H1 (cell line): ENCODE data around the gene NBDY. TPM values are rescaled to one million over a fixed set of nuclear protein-coding genes. Genes with fewer than 3 reads are reported as not detected.

Source experiments
- CTCF ChIA-PET: fragments of 300-600 bp; sonication (Branson Sonifier 250); formaldehyde crosslinking; loops from one replicate; lab custom pipeline; 2021; ENCODE audit not compliant: partially characterized antibody; lab: Charles Lee
- POLR2A ChIA-PET: fragments of 300-600 bp; sonication (Branson Sonifier 250); formaldehyde crosslinking; loops from one replicate; lab custom pipeline; 2021; ENCODE audit warnings: inconsistent platforms; ENCODE audit not compliant: partially characterized antibody; lab: Charles Lee
- DNase-seq, 2 experiments: peaks; one replicate each; pipeline versions ENCODE4 v3.0.0 to v3.0.0-alpha.2; 2010 to 2022; ENCODE audit warnings: low spot score in 2 of 2, low read depth in 1 of 2, mixed read lengths in 1 of 2
- FAIRE-seq: peaks from 2 replicates; lab custom pipeline; 2011; peaks lifted over from hg19 to GRCh38; lab: Jason Lieb, UNC
- H2AFZ ChIP-seq: 2 replicates; pipeline ENCODE4 v1.8.1; 2012; ENCODE audit warnings: low read length, inconsistent platforms
- H2AK5ac ChIP-seq: 2 replicates; pipeline ENCODE4 v1.6.1; 2013; ENCODE audit warnings: low read depth, low read length
- H2BK120ac ChIP-seq: replicated peaks from 2 replicates; pipeline ENCODE3; 2013; ENCODE audit warnings: low read depth, low read length, inconsistent platforms
- H2BK12ac ChIP-seq: 2 replicates; pipeline ENCODE4 v1.6.1; 2013; ENCODE audit warnings: low read depth, low read length
- H2BK15ac ChIP-seq: 2 replicates; pipeline ENCODE4 v1.6.1; 2013; ENCODE audit warnings: low read length
- H2BK20ac ChIP-seq: 2 replicates; pipeline ENCODE4 v1.6.1; 2013; ENCODE audit warnings: low read length
- H2BK5ac ChIP-seq: 2 replicates; pipeline ENCODE4 v1.6.1; 2013; ENCODE audit warnings: low read depth, low read length
- H3K14ac ChIP-seq: 2 replicates; pipeline ENCODE4 v1.6.1; 2013; ENCODE audit warnings: inconsistent platforms; ENCODE audit not compliant: insufficient read length
- H3K18ac ChIP-seq: 2 replicates; pipeline ENCODE4 v1.6.1; 2013; ENCODE audit warnings: low read length; ENCODE audit errors: extremely low read depth
- H3K23ac ChIP-seq: 2 replicates; pipeline ENCODE4 v1.6.1; 2013; ENCODE audit warnings: inconsistent platforms; ENCODE audit not compliant: insufficient read length
- H3K23me2 ChIP-seq: 2 replicates; pipeline ENCODE4 v1.6.1; 2013; ENCODE audit warnings: low read depth, low read length
- H3K27ac ChIP-seq: 2 replicates; pipeline ENCODE4 v1.6.1; 2011; ENCODE audit warnings: low read depth, low read length, inconsistent platforms
- H3K27me3 ChIP-seq, 4 experiments: replicated peaks in 1 of 4; 1 replicate in 1 of 4; 2 replicates in 3 of 4; pipeline versions ENCODE4 v1.6.1 to v1.8.1; 2011 to 2013; ENCODE audit warnings: low read length in 3 of 4, mild to moderate bottlenecking in 3 of 4, inconsistent platforms in 2 of 4, mixed read lengths in 2 of 4, moderate library complexity in 1 of 4; ENCODE audit not compliant: control insufficient read depth in 3 of 4, insufficient read depth in 3 of 4; ENCODE audit errors: extremely low read depth in 1 of 4
- H3K36me3 ChIP-seq, 4 experiments: 2 replicates each; pipeline versions ENCODE4 v1.6.1 to v1.8.1; 2011 to 2013; ENCODE audit warnings: mild to moderate bottlenecking in 4 of 4, low read length in 3 of 4, moderate library complexity in 2 of 4, control low read depth in 1 of 4, inconsistent platforms in 1 of 4; ENCODE audit not compliant: insufficient read depth in 4 of 4, control insufficient read depth in 2 of 4
- H3K4ac ChIP-seq: replicated peaks from 2 replicates; pipeline ENCODE3; 2013; ENCODE audit warnings: low read length, low read depth, mixed read lengths, inconsistent platforms; ENCODE audit not compliant: insufficient read length
- H3K4me1 ChIP-seq, 4 experiments: replicated peaks in 1 of 4; 1 replicate in 1 of 4; 2 replicates in 3 of 4; pipeline versions ENCODE4 v1.6.1 to v1.8.1; 2011 to 2013; ENCODE audit warnings: low read length in 3 of 4, inconsistent platforms in 2 of 4, mixed read lengths in 1 of 4; ENCODE audit not compliant: insufficient read depth in 4 of 4, control insufficient read depth in 3 of 4
- H3K4me2 ChIP-seq, 2 experiments: 2 replicates each; pipeline versions ENCODE4 v1.6.1 to v1.8.1; 2011 to 2013; ENCODE audit warnings: low read depth in 2 of 2, low read length in 2 of 2, control low read depth in 1 of 2, inconsistent platforms in 1 of 2, mild to moderate bottlenecking in 1 of 2; ENCODE audit not compliant: insufficient read depth in 1 of 2
- H3K4me3 ChIP-seq, 4 experiments: fragments of 200-600, 300-600 bp in 1 of 4; sonication (generic), shearing (Covaris generic), sonication (Bioruptor Twin) in 1 of 4; 2 replicates each; pipeline versions ENCODE4 v1.5.1 to v1.8.1; 2011 to 2016; ENCODE audit warnings: low read length in 4 of 4, low read depth in 3 of 4, control low read depth in 2 of 4, inconsistent platforms in 2 of 4, mild to moderate bottlenecking in 2 of 4, mixed read lengths in 1 of 4, moderate library complexity in 1 of 4; ENCODE audit not compliant: insufficient read depth in 2 of 4; ENCODE audit errors: extremely low read depth in 1 of 4
- H3K56ac ChIP-seq: replicated peaks from 2 replicates; pipeline ENCODE3; 2013; ENCODE audit warnings: low read depth, mild to moderate bottlenecking, mixed read lengths, low read length, inconsistent platforms; ENCODE audit not compliant: insufficient read length
- H3K79me1 ChIP-seq: 2 replicates; pipeline ENCODE4 v1.6.1; 2013; ENCODE audit warnings: low read depth, low read length, control low read depth
- H3K79me2 ChIP-seq, 2 experiments: 2 replicates each; pipeline versions ENCODE4 v1.6.1 to v1.8.1; 2012 to 2013; ENCODE audit warnings: low read length in 2 of 2, mild to moderate bottlenecking in 2 of 2, inconsistent platforms in 1 of 2; ENCODE audit not compliant: insufficient read depth in 2 of 2, control insufficient read depth in 1 of 2
- H3K9ac ChIP-seq, 4 experiments: replicated peaks in 1 of 4; 1 replicate in 1 of 4; 2 replicates in 3 of 4; pipeline versions ENCODE4 v1.6.1 to v1.8.1; 2011 to 2013; ENCODE audit warnings: low read depth in 3 of 4, low read length in 3 of 4, control low read depth in 2 of 4, mild to moderate bottlenecking in 2 of 4, moderate library complexity in 2 of 4, inconsistent platforms in 1 of 4; ENCODE audit errors: extremely low read depth in 1 of 4
- H3K9me3 ChIP-seq, 2 experiments: 2 replicates each; pipeline versions ENCODE4 v1.6.1 to v1.8.1; 2012 to 2013; ENCODE audit warnings: mild to moderate bottlenecking in 2 of 2, moderate library complexity in 2 of 2, control low read depth in 1 of 2, inconsistent platforms in 1 of 2, low read depth in 1 of 2, low read length in 1 of 2, mixed read lengths in 1 of 2; ENCODE audit not compliant: insufficient read depth in 2 of 2
- H4K20me1 ChIP-seq, 2 experiments: replicated peaks in 1 of 2; 2 replicates each; pipeline versions ENCODE3 to v1.8.1; 2011 to 2013; ENCODE audit warnings: inconsistent platforms in 2 of 2, low read length in 2 of 2, mild to moderate bottlenecking in 1 of 2; ENCODE audit not compliant: insufficient read depth in 2 of 2, control insufficient read depth in 1 of 2
- H4K5ac ChIP-seq: 2 replicates; pipeline ENCODE4 v1.6.1; 2013; ENCODE audit warnings: low read length, low read depth, mixed read lengths, inconsistent platforms; ENCODE audit not compliant: insufficient read length
- H4K8ac ChIP-seq: 2 replicates; pipeline ENCODE4 v1.8.0; 2013; ENCODE audit warnings: mild to moderate bottlenecking, moderate library complexity, low read length, inconsistent platforms; ENCODE audit not compliant: insufficient read depth; ENCODE audit errors: extremely low read depth
- H4K91ac ChIP-seq: replicated peaks from 2 replicates; pipeline ENCODE3; 2013; ENCODE audit warnings: low read length, mixed read lengths, inconsistent platforms; ENCODE audit not compliant: insufficient read length
- SP1 ChIP-seq: IDR thresholded peaks from 2 replicates; pipeline ENCODE4 v1.6.1; 2011; ENCODE audit warnings: low read depth, low read length
- WGBS, 2 experiments: shearing (Covaris generic) in 1 of 2; methylation state at CpG; one replicate each; pipeline versions ENCODE4 v1.1.6 to v1.1.7; 2013 to 2015; ENCODE audit warnings: low lambda C conversion rate in 2 of 2, mixed read lengths in 2 of 2, inconsistent platforms in 1 of 2, low coverage in 1 of 2, missing lambda C conversion rate in 1 of 2; ENCODE audit not compliant: insufficient replicate concordance in 2 of 2, insufficient coverage in 1 of 2, insufficient read length in 1 of 2; ENCODE audit errors: extremely low coverage in 1 of 2, missing lambda C conversion rate in 1 of 2; 5-methylcytosine and 5-hydroxymethylcytosine counted together
- polyA plus RNA-seq, 7 experiments: library from polyadenylated mRNA; depleted of rRNA in 3 of 7; stranded (reverse) in 5 of 7; unstranded in 2 of 7; fragments of >200 nt in 5 of 7; fragments of 200-250 nt in 2 of 7; gene quantifications; 1 replicate in 5 of 7; 2 replicates in 1 of 7; 4 replicates in 1 of 7; pipeline versions ENCODE4 v1.2.1 to v1.2.3, GENCODE V29; 2011 to 2013; ENCODE audit warnings: missing spikeins in 2 of 7, mixed read lengths in 2 of 7
- total RNA-seq: library from RNA; stranded (reverse); fragmentation: NEBNext Ultra II Directional; extraction: Animal tissue kit (Norgen Biotek cat#: 25700); gene quantifications from 2 replicates; pipeline ENCODE4 v1.2.1, GENCODE V29; 2021

Gene NBDY
- total and polyA plus RNA-seq, 2 of the 8 experiments (the other 6 are each of a cell fraction or from before 2014, with no cell fraction given) = 42.3 to 57.8 TPM

- ChIA-PET CTCF (no interaction called here), POLR2A (no interaction called here)
- Histone ChIP-seq H4K5ac (no peak overlapping the region), H3K27ac (no peak overlapping the region), H3K56ac (no peak overlapping the region), H3K4me2 (no peak overlapping the region), H3K36me3 (no peaks in the 10 kb centered on the region), H4K20me1 (no peaks in the 10 kb centered on the region), H3K4me1 (peaks cover 0 to 3% (median 1%) of the 10 kb centered on the region in 4 experiments; a peak in 3 of 7 replicates), H2AK5ac (no peak overlapping the region), H4K91ac (no peak overlapping the region), H2AFZ (no peak overlapping the region), H4K8ac (no peak overlapping the region), H3K79me2 (no peaks in the 10 kb centered on the region; a peak in 1 of 4 replicates), H3K4me3 (no peak overlapping the region), H3K9ac (no peak overlapping the region), H3K27me3 (no peaks in the 10 kb centered on the region), H3K23ac (no peak overlapping the region), H2BK15ac (no peak overlapping the region), H3K23me2 (no peaks in the 10 kb centered on the region), H2BK20ac (no peak overlapping the region), H3K14ac (no peak overlapping the region), H2BK120ac (no peak overlapping the region), H2BK5ac (no peak overlapping the region), H3K4ac (no peak overlapping the region), H3K79me1 (no peaks in the 10 kb centered on the region), H2BK12ac (no peak overlapping the region), H3K9me3 (no peaks in the 10 kb centered on the region), H3K18ac (no peak overlapping the region)
- 90% methylated on average over 2 of the region's 7 CpGs; no CpG with 5 or more reads in 1 of the 2 experiments for WGBS, 2 experiments
- DNase-seq (no peak), FAIRE-seq (no peak)
- no peak for TF ChIP-seq SP1
Measured at GRCh38 chrX:56759736-56760409, 30.8 kb downstream of the NBDY start.
